ENCODE results near the gene TMEM135.

The TMEM135 gene

GRCh38 chr11:87061766-87062165, 24.0 kb downstream of the TMEM135 start:
- Histone ChIP-seq H3K4me2 (ENCODE audit: low read length) (no peak overlapping the region), H2BK120ac (ENCODE audit: low read depth, low read length) (no peak overlapping the region), H3K18ac (ENCODE audit: low read length) (no peak overlapping the region), H3K79me1 (ENCODE audit: low read length) (peaks cover 5% of the 10 kb centered on the region), H2BK15ac (replicated peaks; ENCODE audit: low read depth) (no peak overlapping the region), H3K27me3 (ENCODE audit: insufficient read depth, low read length, poor library complexity) (no peaks in the 10 kb centered on the region), H2AK5ac (ENCODE audit: low read length) (no peak overlapping the region), H3K4ac (ENCODE audit: low read depth, low read length) (no peak overlapping the region), H3K56ac (ENCODE audit: low read length) (no peak overlapping the region), H3K4me1 (ENCODE audit: control insufficient read depth, low read depth, low read length) (no peaks in the 10 kb centered on the region), H3K23ac (ENCODE audit: low read length) (no peak overlapping the region), H3K4me3 (ENCODE audit: low read length) (no peak overlapping the region), H4K5ac (ENCODE audit: low read length) (no peak overlapping the region), H3K36me3 (ENCODE audit: control insufficient read depth, insufficient read depth, low read length) (no peaks in the 10 kb centered on the region), H3K27ac (ENCODE audit: low read depth, low read length) (no peak overlapping the region), H2BK5ac (ENCODE audit: low read length) (no peak overlapping the region), H3K9ac (ENCODE audit: low read length) (no peak overlapping the region), H3K79me2 (ENCODE audit: control insufficient read depth, insufficient read depth, low read length) (peaks cover 12% of the 10 kb centered on the region), H4K8ac (ENCODE audit: low read depth, low read length) (no peak overlapping the region)
- no peak for DNase-seq
- no CpG with 5 or more reads among the region's 6 CpGs for WGBS (ENCODE audit: extremely low coverage, insufficient coverage, low lambda C conversion rate)

- Histone ChIP-seq H2BK120ac (ENCODE audit: low read depth, low read length) (no peak overlapping the region), H3K36me3 (ENCODE audit: control insufficient read depth, insufficient read depth, low read length) (no peaks in the 10 kb centered on the region), H3K4ac (ENCODE audit: low read depth, low read length) (no peak overlapping the region), H3K4me1 (ENCODE audit: control insufficient read depth, low read depth, low read length) (no peaks in the 10 kb centered on the region), H3K23ac (ENCODE audit: low read length) (no peak overlapping the region), H2BK15ac (replicated peaks; ENCODE audit: low read depth) (no peak overlapping the region), H3K79me2 (ENCODE audit: control insufficient read depth, insufficient read depth, low read length) (peaks cover 7% of the 10 kb centered on the region), H2BK5ac (ENCODE audit: low read length) (no peak overlapping the region), H4K8ac (ENCODE audit: low read depth, low read length) (no peak overlapping the region), H4K5ac (ENCODE audit: low read length) (no peak overlapping the region), H3K9ac (ENCODE audit: low read length) (no peak overlapping the region), H3K4me2 (ENCODE audit: low read length) (no peak overlapping the region), H3K79me1 (ENCODE audit: low read length) (peaks cover 1% of the 10 kb centered on the region), H3K4me3 (ENCODE audit: low read length) (no peak overlapping the region), H3K27me3 (ENCODE audit: insufficient read depth, low read length, poor library complexity) (no peaks in the 10 kb centered on the region), H2AK5ac (ENCODE audit: low read length) (no peak overlapping the region), H3K27ac (ENCODE audit: low read depth, low read length) (no peak overlapping the region), H3K18ac (ENCODE audit: low read length) (no peak overlapping the region), H3K56ac (ENCODE audit: low read length) (no peak overlapping the region)
- WGBS (ENCODE audit: extremely low coverage, insufficient coverage, low lambda C conversion rate) = no CpG with 5 or more reads among the region's 2 CpGs
- no peak for DNase-seq
Measured at GRCh38 chr11:87063982-87064381, 26.2 kb downstream of the TMEM135 start.

- H3K4ac ChIP-seq (ENCODE audit: low read depth, low read length) = no peak overlapping the region
Measured at GRCh38 chr11:87072787-87073186, 35.1 kb downstream of the TMEM135 start.

GRCh38 chr11:87076260-87076783, 38.6 kb downstream of the TMEM135 start:
- Histone ChIP-seq H3K4me1 (ENCODE audit: control insufficient read depth, low read depth, low read length) (no peaks in the 10 kb centered on the region), H3K27ac (ENCODE audit: low read depth, low read length) (no peak overlapping the region)

More at GRCh38 chr11:87072787-87073186, 35.1 kb downstream of the TMEM135 start:
- no peak overlapping the region for H2BK120ac ChIP-seq (ENCODE audit: low read depth, low read length)
- H3K4me2 ChIP-seq (ENCODE audit: low read length) = no peak overlapping the region
- H3K4me3 ChIP-seq (ENCODE audit: low read length) = no peak overlapping the region
- DNase-seq = no peak
- no peak overlapping the region for H2BK5ac ChIP-seq (ENCODE audit: low read length)
- H2BK15ac ChIP-seq (replicated peaks; ENCODE audit: low read depth) = no peak overlapping the region
- no peak overlapping the region for H3K23ac ChIP-seq (ENCODE audit: low read length)
- H4K5ac ChIP-seq (ENCODE audit: low read length) = no peak overlapping the region
- no peak overlapping the region for H4K8ac ChIP-seq (ENCODE audit: low read depth, low read length)
- H3K27me3 ChIP-seq (ENCODE audit: insufficient read depth, low read length, poor library complexity) = no peaks in the 10 kb centered on the region
- WGBS (ENCODE audit: extremely low coverage, insufficient coverage, low lambda C conversion rate) = no CpG with 5 or more reads among the region's 3 CpGs
- no peak overlapping the region for H2AK5ac ChIP-seq (ENCODE audit: low read length)
- no peaks in the 10 kb centered on the region for H3K4me1 ChIP-seq (ENCODE audit: control insufficient read depth, low read depth, low read length)
- H3K79me1 ChIP-seq (ENCODE audit: low read length) = peaks cover 1% of the 10 kb centered on the region
- no peak overlapping the region for H3K27ac ChIP-seq (ENCODE audit: low read depth, low read length)
- H3K56ac ChIP-seq (ENCODE audit: low read length) = no peak overlapping the region
- no peaks in the 10 kb centered on the region for H3K79me2 ChIP-seq (ENCODE audit: control insufficient read depth, insufficient read depth, low read length)
- H3K36me3 ChIP-seq (ENCODE audit: control insufficient read depth, insufficient read depth, low read length) = no peaks in the 10 kb centered on the region
- H3K18ac ChIP-seq (ENCODE audit: low read length) = no peak overlapping the region
- no peak overlapping the region for H3K9ac ChIP-seq (ENCODE audit: low read length)

GRCh38 chr11:87076874-87077429, 39.2 kb downstream of the TMEM135 start:
- no peak for DNase-seq
- Histone ChIP-seq H3K23ac (ENCODE audit: low read length) (no peak overlapping the region), H3K36me3 (ENCODE audit: control insufficient read depth, insufficient read depth, low read length) (no peaks in the 10 kb centered on the region)

More at GRCh38 chr11:87076260-87076783, 38.6 kb downstream of the TMEM135 start:
- Histone ChIP-seq H3K56ac (ENCODE audit: low read length) (no peak overlapping the region), H3K79me1 (ENCODE audit: low read length) (peaks cover 1% of the 10 kb centered on the region), H4K5ac (ENCODE audit: low read length) (no peak overlapping the region), H3K18ac (ENCODE audit: low read length) (no peak overlapping the region), H3K4me3 (ENCODE audit: low read length) (no peak overlapping the region), H2BK5ac (ENCODE audit: low read length) (no peak overlapping the region), H3K9ac (ENCODE audit: low read length) (no peak overlapping the region), H2AK5ac (ENCODE audit: low read length) (no peak overlapping the region), H3K27me3 (ENCODE audit: insufficient read depth, low read length, poor library complexity) (no peaks in the 10 kb centered on the region), H3K36me3 (ENCODE audit: control insufficient read depth, insufficient read depth, low read length) (no peaks in the 10 kb centered on the region), H2BK120ac (ENCODE audit: low read depth, low read length) (no peak overlapping the region), H3K4ac (ENCODE audit: low read depth, low read length) (no peak overlapping the region), H3K79me2 (ENCODE audit: control insufficient read depth, insufficient read depth, low read length) (no peaks in the 10 kb centered on the region), H2BK15ac (replicated peaks; ENCODE audit: low read depth) (no peak overlapping the region), H3K4me2 (ENCODE audit: low read length) (no peak overlapping the region), H3K23ac (ENCODE audit: low read length) (no peak overlapping the region), H4K8ac (ENCODE audit: low read depth, low read length) (no peak overlapping the region)
- DNase-seq = no peak
- no CpG with 5 or more reads among the region's 3 CpGs for WGBS (ENCODE audit: extremely low coverage, insufficient coverage, low lambda C conversion rate)

GRCh38 chr11:87081358-87081757, 43.6 kb downstream of the TMEM135 start:
- Histone ChIP-seq H3K36me3 (ENCODE audit: control insufficient read depth, insufficient read depth, low read length) (no peaks in the 10 kb centered on the region), H2BK120ac (ENCODE audit: low read depth, low read length) (no peak overlapping the region), H2AK5ac (ENCODE audit: low read length) (no peak overlapping the region), H3K4me3 (ENCODE audit: low read length) (no peak overlapping the region), H3K4me2 (ENCODE audit: low read length) (no peak overlapping the region), H3K18ac (ENCODE audit: low read length) (no peak overlapping the region), H3K27ac (ENCODE audit: low read depth, low read length) (no peak overlapping the region), H2BK15ac (replicated peaks; ENCODE audit: low read depth) (no peak overlapping the region), H3K27me3 (ENCODE audit: insufficient read depth, low read length, poor library complexity) (no peaks in the 10 kb centered on the region), H3K9ac (ENCODE audit: low read length) (no peak overlapping the region), H2BK5ac (ENCODE audit: low read length) (no peak overlapping the region), H3K4me1 (ENCODE audit: control insufficient read depth, low read depth, low read length) (peaks cover 3% of the 10 kb centered on the region), H3K56ac (ENCODE audit: low read length) (no peak overlapping the region), H3K79me2 (ENCODE audit: control insufficient read depth, insufficient read depth, low read length) (no peaks in the 10 kb centered on the region), H3K79me1 (ENCODE audit: low read length) (peaks cover 1% of the 10 kb centered on the region), H4K5ac (ENCODE audit: low read length) (no peak overlapping the region), H3K4ac (ENCODE audit: low read depth, low read length) (no peak overlapping the region), H4K8ac (ENCODE audit: low read depth, low read length) (no peak overlapping the region), H3K23ac (ENCODE audit: low read length) (no peak overlapping the region)
- WGBS (ENCODE audit: extremely low coverage, insufficient coverage, low lambda C conversion rate) = no CpG with 5 or more reads among the region's 3 CpGs
- no peak for DNase-seq

More at GRCh38 chr11:87076874-87077429, 39.2 kb downstream of the TMEM135 start:
- no CpG with 5 or more reads among the region's 3 CpGs for WGBS (ENCODE audit: extremely low coverage, insufficient coverage, low lambda C conversion rate)
- Histone ChIP-seq H3K56ac (ENCODE audit: low read length) (no peak overlapping the region), H2BK120ac (ENCODE audit: low read depth, low read length) (no peak overlapping the region), H3K4me3 (ENCODE audit: low read length) (no peak overlapping the region), H3K27ac (ENCODE audit: low read depth, low read length) (no peak overlapping the region), H2AK5ac (ENCODE audit: low read length) (no peak overlapping the region), H3K4me1 (ENCODE audit: control insufficient read depth, low read depth, low read length) (no peaks in the 10 kb centered on the region), H4K8ac (ENCODE audit: low read depth, low read length) (no peak overlapping the region), H3K9ac (ENCODE audit: low read length) (no peak overlapping the region), H4K5ac (ENCODE audit: low read length) (no peak overlapping the region), H3K79me2 (ENCODE audit: control insufficient read depth, insufficient read depth, low read length) (no peaks in the 10 kb centered on the region), H3K27me3 (ENCODE audit: insufficient read depth, low read length, poor library complexity) (no peaks in the 10 kb centered on the region), H3K4ac (ENCODE audit: low read depth, low read length) (no peak overlapping the region), H2BK5ac (ENCODE audit: low read length) (no peak overlapping the region), H3K79me1 (ENCODE audit: low read length) (peaks cover 1% of the 10 kb centered on the region), H3K18ac (ENCODE audit: low read length) (no peak overlapping the region), H2BK15ac (replicated peaks; ENCODE audit: low read depth) (no peak overlapping the region), H3K4me2 (ENCODE audit: low read length) (no peak overlapping the region)
